ENCODE results near the gene RAMAC. TPM values are rescaled to one million over a fixed set of nuclear protein-coding genes. Genes with fewer than 3 reads are reported as not detected.

The RAMAC gene
- total RNA-seq, 3 donors from 2014 or later (not counting 1 experiment from before 2014, with no cell fraction given): 15.4 to 27.2 (median 25.7) TPM

DNA sequence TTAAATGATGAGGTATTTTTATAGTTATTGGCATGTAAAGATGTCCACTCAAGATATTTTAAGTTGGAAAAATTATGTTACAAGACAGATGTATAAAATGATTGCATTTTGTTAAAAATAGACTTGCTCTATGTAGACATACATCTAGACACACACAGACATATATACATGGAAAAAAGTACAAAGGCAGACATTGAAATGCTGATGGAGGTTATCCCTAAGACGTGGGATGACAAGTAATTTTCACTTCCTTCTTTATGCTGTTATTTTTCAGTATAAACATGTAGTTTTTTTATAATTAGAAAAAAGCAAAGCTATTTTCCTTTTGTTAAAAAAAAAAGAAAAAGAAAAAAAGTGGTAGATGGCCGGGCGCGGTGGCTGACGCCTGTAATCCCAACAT lies 40.7 kb upstream of the RAMAC start:
- Histone ChIP-seq H3K9me3 (ENCODE audit: control insufficient read depth, insufficient read depth, low read length) (no peaks in the 10 kb centered on the region), H3K27me3 (ENCODE audit: control insufficient read depth, insufficient read depth, low read length) (peaks cover 2% of the 10 kb centered on the region), H3K27ac (ENCODE audit: low read length) (no peak overlapping the region), H3K36me3 (ENCODE audit: control insufficient read depth, insufficient read depth, low read length) (no peaks in the 10 kb centered on the region), H3K4me3 (ENCODE audit: low read length) (no peak overlapping the region), H3K4me1 (ENCODE audit: control insufficient read depth, insufficient read depth, low read length) (no peaks in the 10 kb centered on the region)
- no peaks in the 10 kb centered on the region for H3K9me3 Mint-ChIP-seq
- 100% methylated on average over 4 of the region's 5 CpGs for WGBS (ENCODE audit: insufficient coverage)
- peaks cover 0 to 8% of the 10 kb centered on the region in 2 donors for H3K27me3 Mint-ChIP-seq (ENCODE audit: low read depth in 2 of 2)
- DNase-seq: no peak
- H3K4me3 Mint-ChIP-seq: no peak overlapping the region
- no peaks in the 10 kb centered on the region for H3K36me3 Mint-ChIP-seq
- TF ChIP-seq, protein P1, sequence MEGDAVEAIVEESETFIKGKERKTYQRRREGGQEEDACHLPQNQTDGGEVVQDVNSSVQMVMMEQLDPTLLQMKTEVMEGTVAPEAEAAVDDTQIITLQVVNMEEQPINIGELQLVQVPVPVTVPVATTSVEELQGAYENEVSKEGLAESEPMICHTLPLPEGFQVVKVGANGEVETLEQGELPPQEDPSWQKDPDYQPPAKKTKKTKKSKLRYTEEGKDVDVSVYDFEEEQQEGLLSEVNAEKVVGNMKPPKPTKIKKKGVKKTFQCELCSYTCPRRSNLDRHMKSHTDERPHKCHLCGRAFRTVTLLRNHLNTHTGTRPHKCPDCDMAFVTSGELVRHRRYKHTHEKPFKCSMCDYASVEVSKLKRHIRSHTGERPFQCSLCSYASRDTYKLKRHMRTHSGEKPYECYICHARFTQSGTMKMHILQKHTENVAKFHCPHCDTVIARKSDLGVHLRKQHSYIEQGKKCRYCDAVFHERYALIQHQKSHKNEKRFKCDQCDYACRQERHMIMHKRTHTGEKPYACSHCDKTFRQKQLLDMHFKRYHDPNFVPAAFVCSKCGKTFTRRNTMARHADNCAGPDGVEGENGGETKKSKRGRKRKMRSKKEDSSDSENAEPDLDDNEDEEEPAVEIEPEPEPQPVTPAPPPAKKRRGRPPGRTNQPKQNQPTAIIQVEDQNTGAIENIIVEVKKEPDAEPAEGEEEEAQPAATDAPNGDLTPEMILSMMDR (IDR thresholded peaks at IDR 0.05): no peak
- H3K27ac Mint-ChIP-seq: no peak overlapping the region
- ATAC-seq: no peak
- intact Hi-C loops (cut with micrococcal nuclease): no loop called here
- no peaks in the 10 kb centered on the region for H3K4me1 Mint-ChIP-seq

DNA sequence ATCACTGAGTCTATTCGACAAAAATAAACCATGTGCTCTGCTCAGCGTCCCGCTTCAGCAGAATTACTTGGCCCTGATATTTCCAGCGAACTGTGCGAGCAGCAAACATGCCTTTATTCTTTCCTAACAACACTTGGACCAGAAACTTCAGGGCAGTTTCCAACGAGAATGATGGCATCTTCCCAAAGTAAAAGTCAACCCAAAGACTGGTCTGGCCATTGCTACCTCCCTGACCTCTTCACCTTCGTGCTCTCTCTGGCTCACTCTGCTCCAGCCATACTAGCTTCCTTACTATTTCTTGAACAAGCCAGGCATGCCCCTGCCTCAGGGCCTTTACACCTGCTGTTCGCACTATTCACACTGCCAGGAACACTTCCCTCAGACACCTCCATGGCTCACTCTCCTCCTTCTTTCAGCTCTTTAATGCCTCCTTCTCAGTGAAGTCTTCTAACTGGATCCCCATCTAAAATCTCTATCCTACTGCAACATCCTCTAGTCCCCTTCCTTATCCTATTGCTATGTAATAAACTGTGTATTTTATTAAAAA lies 39.8 kb upstream of the RAMAC start:
- H3K27ac Mint-ChIP-seq: no peak overlapping the region
- Histone ChIP-seq H3K36me3 (ENCODE audit: control insufficient read depth, insufficient read depth, low read length) (no peaks in the 10 kb centered on the region), H3K4me1 (ENCODE audit: control insufficient read depth, insufficient read depth, low read length) (peaks cover 4% of the 10 kb centered on the region), H3K4me3 (ENCODE audit: low read length) (no peak overlapping the region), H3K27me3 (ENCODE audit: control insufficient read depth, insufficient read depth, low read length) (peaks cover 4% of the 10 kb centered on the region), H3K9me3 (ENCODE audit: control insufficient read depth, insufficient read depth, low read length) (no peaks in the 10 kb centered on the region), H3K27ac (ENCODE audit: low read length) (no peak overlapping the region)
- intact Hi-C loops (cut with micrococcal nuclease): no loop called here
- no peaks in the 10 kb centered on the region for H3K36me3 Mint-ChIP-seq
- H3K9me3 Mint-ChIP-seq: no peaks in the 10 kb centered on the region
- WGBS (ENCODE audit: insufficient coverage): 90% methylated on average over 8 of the region's 8 CpGs
- TF ChIP-seq, protein P1 (IDR thresholded peaks at IDR 0.05): no peak
- DNase-seq (no peak), ATAC-seq (no peak)
- no peak overlapping the region for H3K4me3 Mint-ChIP-seq
- no peaks in the 10 kb centered on the region for H3K4me1 Mint-ChIP-seq
- H3K27me3 Mint-ChIP-seq (ENCODE audit: low read depth in 2 of 2): peaks cover 0 to 8% of the 10 kb centered on the region in 2 donors

DNA sequence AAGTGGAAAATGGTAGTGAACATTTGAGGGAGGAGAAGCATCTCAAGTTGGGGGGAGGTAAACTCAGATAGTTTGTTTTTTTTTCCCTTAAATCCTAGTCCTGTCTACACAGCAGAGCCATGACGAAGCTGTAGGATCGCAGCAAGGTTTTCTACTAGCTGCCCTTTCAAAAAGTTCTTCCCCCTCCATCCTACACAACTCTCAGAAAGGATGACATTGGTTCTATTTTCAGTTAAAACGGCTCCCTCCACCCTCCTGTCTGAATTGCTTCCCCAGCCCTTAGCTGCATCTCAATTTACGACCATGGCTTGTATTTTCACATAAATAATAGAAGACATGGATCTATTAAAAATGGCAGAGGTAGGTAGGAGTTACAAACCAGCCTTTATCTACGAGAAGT lies 35.7 kb upstream of the RAMAC start:
- no peak for ATAC-seq

More for the DNA sequence above, 35.7 kb upstream of the RAMAC start:
- H3K4me3 Mint-ChIP-seq: no peak overlapping the region
- H3K36me3 Mint-ChIP-seq: no peaks in the 10 kb centered on the region
- intact Hi-C loops (cut with micrococcal nuclease): no loop called here
- Histone ChIP-seq H3K27ac (ENCODE audit: low read length) (no peak overlapping the region), H3K4me1 (ENCODE audit: control insufficient read depth, insufficient read depth, low read length) (peaks cover 12% of the 10 kb centered on the region), H3K36me3 (ENCODE audit: control insufficient read depth, insufficient read depth, low read length) (no peaks in the 10 kb centered on the region), H3K27me3 (ENCODE audit: control insufficient read depth, insufficient read depth, low read length) (peaks cover 9% of the 10 kb centered on the region), H3K4me3 (ENCODE audit: low read length) (no peak overlapping the region), H3K9me3 (ENCODE audit: control insufficient read depth, insufficient read depth, low read length) (no peaks in the 10 kb centered on the region)
- peaks cover 0 to 8% of the 10 kb centered on the region in 2 donors for H3K27me3 Mint-ChIP-seq (ENCODE audit: low read depth in 2 of 2)
- H3K9me3 Mint-ChIP-seq: no peaks in the 10 kb centered on the region
- H3K27ac Mint-ChIP-seq: no peak overlapping the region
- no peaks in the 10 kb centered on the region for H3K4me1 Mint-ChIP-seq
- WGBS (ENCODE audit: insufficient coverage): 70% methylated on average over 3 of the region's 5 CpGs
- DNase-seq: no peak
- TF ChIP-seq, protein P1 (IDR thresholded peaks at IDR 0.05): no peak

All from natural killer cell (primary cell).